Kidney (tissue), 14 donors: Measurements from ENCODE around the gene VSTM4. TPM values are rescaled to one million over a fixed set of nuclear protein-coding genes. Genes with fewer than 3 reads are reported as not detected.

Experiments used
- DNase-seq, 5 donors: peaks; one replicate each; pipeline ENCODE4 v3.0.0-alpha.2; 2013 to 2020
- FAIRE-seq: peaks from 2 replicates; lab custom pipeline; 2012; peaks lifted over from hg19 to GRCh38; lab: Jason Lieb, UNC
- H3K27ac ChIP-seq, 2 donors: one replicate each; pipeline ENCODE4 v1.7.0; 2013; ENCODE audit warnings: low read depth in 2 of 2, low read length in 2 of 2, inconsistent platforms in 1 of 2
- H3K27me3 ChIP-seq: one replicate; pipeline ENCODE4 v1.7.1; 2013; ENCODE audit warnings: low read length, inconsistent platforms; ENCODE audit not compliant: control insufficient read depth, insufficient read depth
- H3K36me3 ChIP-seq, 3 donors: one replicate each; pipeline versions ENCODE4 v1.7.0 to v1.7.1; 2013; ENCODE audit warnings: low read length in 3 of 3, control low read depth in 1 of 3, inconsistent platforms in 1 of 3; ENCODE audit not compliant: insufficient read depth in 3 of 3, control insufficient read depth in 2 of 3
- H3K4me1 ChIP-seq, 3 donors: one replicate each; pipeline versions ENCODE4 v1.7.0 to v1.7.1; 2013; ENCODE audit warnings: low read length in 3 of 3, inconsistent platforms in 1 of 3, low read depth in 1 of 3; ENCODE audit not compliant: control insufficient read depth in 2 of 3, insufficient read depth in 2 of 3
- H3K4me3 ChIP-seq, 3 donors: one replicate each; pipeline versions ENCODE4 v1.7.0 to v1.8.1; 2013; ENCODE audit warnings: low read length in 3 of 3, control low read depth in 1 of 3, inconsistent platforms in 1 of 3
- H3K9ac ChIP-seq, 3 donors: one replicate each; pipeline versions ENCODE4 v1.7.0 to v1.7.1; 2013; ENCODE audit warnings: low read length in 3 of 3, control low read depth in 1 of 3, inconsistent platforms in 1 of 3
- H3K9me3 ChIP-seq, 3 donors: one replicate each; pipeline versions ENCODE4 v1.7.0 to v1.7.1; 2013; ENCODE audit warnings: low read length in 3 of 3, control low read depth in 1 of 3, inconsistent platforms in 1 of 3; ENCODE audit not compliant: control insufficient read depth in 2 of 3, insufficient read depth in 1 of 3
- CTCF ChIP-seq: IDR thresholded peaks from 3 replicates; pipeline ENCODE4 v1.5.1; 2012; ENCODE audit warnings: mild to moderate bottlenecking, moderate library complexity, borderline replicate concordance; ENCODE audit not compliant: insufficient read depth; ENCODE audit errors: extremely low read depth
- intact Hi-C: fragments of 100-400 bp; cut with DNase I; formaldehyde crosslinking; loops from one replicate; pipeline ENCODE4 v1.11.1; 2022
- polyA plus RNA-seq: library from polyadenylated mRNA; stranded (reverse); fragments of 350-450 nt; fragmentation: Illumina TruSeq; extraction: RNeasy Lipid Tissue Mini Kit (QIAGEN cat#74804); gene quantifications from one replicate; pipeline ENCODE4 v1.2.3, GENCODE V29; 2014; ENCODE audit warnings: low read depth, low replicate concordance; ENCODE audit not compliant: insufficient read depth
- total RNA-seq: library from RNA; stranded (reverse); fragmentation: NEBNext Ultra II Directional; extraction: Animal tissue kit (Norgen Biotek cat#: 25700); gene quantifications from one replicate; pipeline ENCODE4 v1.2.1, GENCODE V29; 2021
- donor health status: control.
- donor health status: control.
- donor health status: control.
- donor health status: control.
- donor health status: control.
- donor health status: DM: yes; HTN: yes; CAD: no.
- donor health status: Normal renal cell carcinoma (clear cell type).

VSTM4 gene
- total and polyA plus RNA-seq, 2 donors from 2014 or later, result 7.4 to 8.5 TPM

GRCh38 chr10:49000437-49001398, 114.6 kb downstream of the VSTM4 start:
- FAIRE-seq (no peak), DNase-seq (no peak)
- H3K27me3 ChIP-seq, result no peaks in the 10 kb centered on the region
- peaks cover 0 to 5% (median 2%) of the 10 kb centered on the region in 3 donors for H3K4me1 ChIP-seq
- H3K9ac ChIP-seq, result no peak overlapping the region
- no peak for TF ChIP-seq CTCF
- H3K4me3 ChIP-seq, result no peak overlapping the region
- intact Hi-C loops, result no loop called here
- no peak overlapping the region for H3K27ac ChIP-seq
- H3K36me3 ChIP-seq, result no peaks in the 10 kb centered on the region
- H3K9me3 ChIP-seq, result no peaks in the 10 kb centered on the region

- Histone ChIP-seq H3K27ac (no peak overlapping the region), H3K27me3 (no peaks in the 10 kb centered on the region), H3K9me3 (no peaks in the 10 kb centered on the region), H3K9ac (no peak overlapping the region), H3K4me3 (no peak overlapping the region), H3K36me3 (no peaks in the 10 kb centered on the region), H3K4me1 (peaks cover 0 to 5% (median 2%) of the 10 kb centered on the region in 3 donors)
- FAIRE-seq (no peak), DNase-seq (no peak)
- intact Hi-C loops, result no loop called here
- TF ChIP-seq CTCF, result no peak
These were observed 116.0 kb downstream of the VSTM4 start for GRCh38 chr10:48999346-48999745.

- TF ChIP-seq CTCF, result no peak
- Histone ChIP-seq H3K4me1 (no peaks in the 10 kb centered on the region), H3K27me3 (no peaks in the 10 kb centered on the region), H3K9me3 (no peaks in the 10 kb centered on the region), H3K9ac (no peak overlapping the region), H3K27ac (no peak overlapping the region), H3K36me3 (no peaks in the 10 kb centered on the region), H3K4me3 (no peak overlapping the region)
- intact Hi-C loops, result no loop called here
- no peak for FAIRE-seq
- DNase-seq, result no peak
These were observed 119.0 kb downstream of the VSTM4 start for GRCh38 chr10:48996329-48996728.
